Panc1 (cell line): ENCODE measurements around the gene TMCO2. TPM values are rescaled to one million over a fixed set of nuclear protein-coding genes. Genes with fewer than 3 reads are reported as not detected.

ENCODE experiments used
- ATAC-seq: fragments of 200-7000 bp; cut with Tn5 transposase; 2 replicates; pipeline ENCODE4 v1.9.1; 2020; ENCODE audit warnings: mild to moderate bottlenecking, moderate library complexity
- BruUV-seq: library from RNA; stranded (reverse); fragments of 400-500 nt; replicated peaks from 2 replicates; lab custom pipeline; 2021; lab: Mats Ljungman, UMichigan
- CTCF ChIA-PET: fragments of 300-600 bp; sonication (Branson Sonifier 250); formaldehyde crosslinking; loops from one replicate; lab custom pipeline; 2022; ENCODE audit warnings: antibody characterized with exemption; lab: Charles Lee
- POLR2A ChIA-PET: fragments of 300-600 bp; sonication (Branson Sonifier 250); formaldehyde crosslinking; loops from one replicate; lab custom pipeline; 2022; ENCODE audit warnings: antibody characterized with exemption; lab: Charles Lee
- DNase-seq: peaks from one replicate; pipeline ENCODE4 v3.0.0-alpha.2; 2010; ENCODE audit warnings: low read depth, low spot score
- H3K27ac ChIP-seq: 2 replicates; pipeline ENCODE4 v1.5.1; 2011; ENCODE audit warnings: mild to moderate bottlenecking, low read length, inconsistent platforms
- H3K27me3 ChIP-seq: fragments of 200-500 bp; sonication (Bioruptor generic); 2 replicates; pipeline ENCODE4 v1.6.0; 2014; ENCODE audit warnings: low read length, inconsistent platforms; ENCODE audit not compliant: control insufficient read depth, insufficient read depth
- H3K36me3 ChIP-seq: fragments of 200-500 bp; sonication (Bioruptor generic); 2 replicates; pipeline ENCODE4 v1.5.1; 2014; ENCODE audit warnings: inconsistent platforms, mild to moderate bottlenecking, low read length, moderate library complexity; ENCODE audit not compliant: control insufficient read depth, insufficient read depth
- H3K4me1 ChIP-seq: 2 replicates; pipeline ENCODE4 v1.5.1; 2011; ENCODE audit warnings: inconsistent platforms, mild to moderate bottlenecking, low read length, moderate library complexity; ENCODE audit not compliant: control insufficient read depth, insufficient read depth
- H3K4me3 ChIP-seq, 2 experiments: 2 replicates each; pipeline ENCODE4 v1.5.1; 2011 to 2012; ENCODE audit warnings: low read depth in 2 of 2, low read length in 2 of 2, mild to moderate bottlenecking in 2 of 2, inconsistent platforms in 1 of 2, moderate library complexity in 1 of 2
- H3K9me3 ChIP-seq: fragments of 200-500 bp; sonication (Bioruptor generic); 2 replicates; pipeline ENCODE4 v1.5.1; 2014; ENCODE audit warnings: low read depth, mild to moderate bottlenecking, inconsistent platforms, low read length, moderate library complexity; ENCODE audit not compliant: control insufficient read depth, insufficient read depth
- CTCF ChIP-seq: fragments of 450-650 bp; IDR thresholded peaks from 2 replicates; pipeline ENCODE4 v1.5.1; 2017; ENCODE audit warnings: mild to moderate bottlenecking
- POLR2AphosphoS5 ChIP-seq: IDR thresholded peaks from 2 replicates; pipeline ENCODE4 v1.6.1; 2012; ENCODE audit warnings: mild to moderate bottlenecking, low read depth, low read length, moderate library complexity
- REST ChIP-seq, 2 experiments: IDR thresholded peaks; 2 replicates each; pipeline ENCODE4 v1.6.1; 2011 to 2012; ENCODE audit warnings: low read depth in 2 of 2, control low read depth in 1 of 2, low read length in 1 of 2, mild to moderate bottlenecking in 1 of 2, moderate library complexity in 1 of 2; ENCODE audit not compliant: insufficient read depth in 1 of 2
- SIN3A ChIP-seq: IDR thresholded peaks from 2 replicates; pipeline ENCODE4 v1.6.1; 2012; ENCODE audit warnings: low read depth, mild to moderate bottlenecking, low read length, moderate library complexity, borderline replicate concordance; ENCODE audit not compliant: insufficient read depth
- TCF7L2 ChIP-seq: IDR thresholded peaks from 2 replicates; pipeline ENCODE4 v1.6.1; 2011; ENCODE audit warnings: mild to moderate bottlenecking, low read depth, low read length, inconsistent platforms
- in situ Hi-C: cut with HindIII; loops from 2 replicates; pipeline ENCODE4 v1.10.0; 2016; ENCODE audit warnings: low sequenced_read_pairs, low pct_unique_long_range_greater_than_20kb
- intact Hi-C: fragments of 100-400 bp; cut with micrococcal nuclease; formaldehyde crosslinking; loops from one replicate; pipeline ENCODE4 v1.10.0; 2022; ENCODE audit not compliant: unreplicated experiment
- total RNA-seq: library from RNA; stranded (reverse); gene quantifications from one replicate; pipeline ENCODE4 v1.2.1, GENCODE V29; 2021; ENCODE audit not compliant: unreplicated experiment

TMCO2 gene
- total RNA-seq, 1 experiment from 2014 or later, result not detected

- ATAC-seq (peak; percentile 19), DNase-seq (no peak)
- Histone ChIP-seq H3K36me3 (peaks cover 20% of the 10 kb centered on the region), H3K4me1 (peaks cover 9% of the 10 kb centered on the region), H3K4me3 (peak overlapping the region; percentile 88 to 100), H3K9me3 (no peaks in the 10 kb centered on the region), H3K27me3 (no peaks in the 10 kb centered on the region), H3K27ac (peak overlapping the region; percentile 94)
- TF ChIP-seq SIN3A, result no peak
- TF ChIP-seq CTCF, result no peak
- no peak for TF ChIP-seq POLR2AphosphoS5
- no peak for TF ChIP-seq REST (IDR thresholded peaks at IDR 0.05; ENCODE audit: insufficient read depth in 1 of 2, low read depth in 2 of 2, low read length in 1 of 2)
- TF ChIP-seq TCF7L2, result no peak
- CTCF ChIA-PET, result no interaction called here
- POLR2A ChIA-PET, result no interaction called here
- BruUV-seq, result TSS peak; percentile 97
- intact Hi-C loops, result loop anchor here (10.0 kb wide), 2 partner anchors 62 to 92 kb away; partner anchors contain the start of gene RLF
- in situ Hi-C loops, result no loop called here
Measured at GRCh38 chr1:40257313-40257687, 9.6 kb downstream of the TMCO2 start.

- no TSS peak for BruUV-seq
- POLR2A ChIA-PET, result no interaction called here
- TF ChIP-seq REST (IDR thresholded peaks at IDR 0.05; ENCODE audit: insufficient read depth in 1 of 2, low read depth in 2 of 2, low read length in 1 of 2), result no peak; a peak in 1 of 4 replicates
- peak; percentile 93 for TF ChIP-seq SIN3A
- TF ChIP-seq POLR2AphosphoS5, result peak; percentile 81
- peak; percentile 76 for TF ChIP-seq TCF7L2
- TF ChIP-seq CTCF, result no peak
Measured at GRCh38 chr1:40257688-40258444, 10.1 kb downstream of the TMCO2 start, which contains the start of gene ZMPSTE24. Gene ZMPSTE24, plus strand, starts transcription at chr1:40258236. Its CDS starts 36 bp downstream, at chr1:40258272.

More at GRCh38 chr1:40257688-40258444, 10.1 kb downstream of the TMCO2 start, which contains the start of gene ZMPSTE24:
- CTCF ChIA-PET, result no interaction called here
- DNase-seq (peak; percentile 86), ATAC-seq (peak; percentile 99)
- intact Hi-C loops (loop anchor here (10.0 kb wide), 2 partner anchors 63 to 93 kb away; partner anchors contain the start of gene RLF), in situ Hi-C loops (no loop called here)
- peaks cover 26% of the 10 kb centered on the region for H3K36me3 ChIP-seq
- H3K4me1 ChIP-seq, result peaks cover 9% of the 10 kb centered on the region
- no peaks in the 10 kb centered on the region for H3K9me3 ChIP-seq
- H3K4me3 ChIP-seq, result peak within 1 kb of the TSS; percentile 88 to 100
- H3K27ac ChIP-seq, result peak within 1 kb of the TSS; percentile 94
- H3K27me3 ChIP-seq, result no peaks in the 10 kb centered on the region
